Endodermal cell (in vitro differentiated cells): ENCODE results near the gene DIP2B. TPM values are rescaled to one million over a fixed set of nuclear protein-coding genes. Genes with fewer than 3 reads are reported as not detected.

Experiments
- DNase-seq: peaks from one replicate; pipeline ENCODE4 v3.0.0-alpha.2; 2017
- H3K27ac ChIP-seq: 2 replicates; pipeline ENCODE4 v1.5.1; 2013; ENCODE audit warnings: mild to moderate bottlenecking, low read depth, low read length, moderate library complexity
- H3K27me3 ChIP-seq: 2 replicates; pipeline ENCODE4 v1.6.1; 2013; ENCODE audit warnings: mild to moderate bottlenecking, low read length, moderate library complexity; ENCODE audit not compliant: insufficient read depth, control insufficient read depth, poor library complexity, severe bottlenecking
- H3K36me3 ChIP-seq: 2 replicates; pipeline ENCODE4 v1.7.0; 2013; ENCODE audit warnings: mild to moderate bottlenecking, low read length, moderate library complexity; ENCODE audit not compliant: control insufficient read depth, insufficient read depth
- H3K4me1 ChIP-seq: one replicate; pipeline ENCODE4 v1.7.0; 2013; ENCODE audit warnings: low read length; ENCODE audit not compliant: control insufficient read depth, insufficient read depth
- H3K4me3 ChIP-seq: 2 replicates; pipeline ENCODE4 v1.5.1; 2013; ENCODE audit warnings: mild to moderate bottlenecking, low read length, moderate library complexity
- H3K9ac ChIP-seq: 2 replicates; pipeline ENCODE4 v1.6.1; 2013; ENCODE audit warnings: mild to moderate bottlenecking, low read length, moderate library complexity; ENCODE audit not compliant: poor library complexity, severe bottlenecking; ENCODE audit errors: extremely low read depth
- H3K9me3 ChIP-seq: 2 replicates; pipeline ENCODE4 v1.6.1; 2013; ENCODE audit warnings: mild to moderate bottlenecking, low read length, moderate library complexity; ENCODE audit not compliant: control insufficient read depth
- H3K27ac Mint-ChIP-seq: 2 replicates; pipeline ENCODE4 v1.8.0; 2020; ENCODE audit warnings: mixed read lengths
- H3K27me3 Mint-ChIP-seq: 2 replicates; pipeline ENCODE4 v1.8.0; 2021; ENCODE audit warnings: mild to moderate bottlenecking, mixed read lengths; ENCODE audit not compliant: insufficient read depth
- H3K36me3 Mint-ChIP-seq: 2 replicates; pipeline ENCODE4 v1.8.0; 2020; ENCODE audit warnings: low read depth, mixed read lengths
- H3K4me1 Mint-ChIP-seq: 2 replicates; pipeline ENCODE4 v1.8.0; 2020; ENCODE audit warnings: mixed read lengths
- H3K4me3 Mint-ChIP-seq: 2 replicates; pipeline ENCODE4 v1.8.0; 2020; ENCODE audit warnings: mild to moderate bottlenecking, moderate library complexity, mixed read lengths
- H3K9me3 Mint-ChIP-seq: 2 replicates; pipeline ENCODE4 v1.8.0; 2020; ENCODE audit warnings: mild to moderate bottlenecking, mixed read lengths
- CTCF ChIP-seq: fragments of 200-600 bp; sonication (generic); conservative IDR thresholded peaks from 2 replicates; pipeline ENCODE4 v1.5.0; 2021; ENCODE audit warnings: antibody characterized with exemption, mild to moderate bottlenecking
- WGBS, 2 experiments: methylation state at CpG; one replicate each; pipeline versions ENCODE4 v1.1.5 to v1.1.7; 2013; ENCODE audit warnings: missing lambda C conversion rate in 2 of 2, mixed read lengths in 1 of 2; ENCODE audit not compliant: insufficient coverage in 1 of 2, insufficient read length in 1 of 2; 5-methylcytosine and 5-hydroxymethylcytosine counted together
- total RNA-seq, 2 donors: library from RNA; stranded (reverse); fragmentation: NEBNext Ultra II Directional in 1 of 2; extraction: Animal tissue kit (Norgen Biotek cat#: 25700) in 1 of 2; gene quantifications; 2 replicates in 1 of 2; 3 replicates in 1 of 2; pipeline ENCODE4 v1.2.1, GENCODE V29; 2021

The DIP2B gene
- total RNA-seq, 2 donors from 2014 or later: 20.6 to 21.3 TPM

GRCh38 chr12:50638482-50638880 lies 133.7 kb downstream of the DIP2B start:
- no peak overlapping the region for H3K4me3 Mint-ChIP-seq
- Histone ChIP-seq H3K9me3 (no peaks in the 10 kb centered on the region), H3K27ac (no peak overlapping the region), H3K27me3 (no peaks in the 10 kb centered on the region), H3K4me1 (no peaks in the 10 kb centered on the region), H3K9ac (no peak overlapping the region), H3K36me3 (peaks cover 11% of the 10 kb centered on the region), H3K4me3 (no peak overlapping the region)
- no peaks in the 10 kb centered on the region for H3K27me3 Mint-ChIP-seq
- no peak overlapping the region for H3K27ac Mint-ChIP-seq
- DNase-seq: no peak
- peaks cover 11% of the 10 kb centered on the region for H3K36me3 Mint-ChIP-seq
- no peaks in the 10 kb centered on the region for H3K9me3 Mint-ChIP-seq
- H3K4me1 Mint-ChIP-seq: peaks cover 1% of the 10 kb centered on the region
- no peak for TF ChIP-seq CTCF

DNA sequence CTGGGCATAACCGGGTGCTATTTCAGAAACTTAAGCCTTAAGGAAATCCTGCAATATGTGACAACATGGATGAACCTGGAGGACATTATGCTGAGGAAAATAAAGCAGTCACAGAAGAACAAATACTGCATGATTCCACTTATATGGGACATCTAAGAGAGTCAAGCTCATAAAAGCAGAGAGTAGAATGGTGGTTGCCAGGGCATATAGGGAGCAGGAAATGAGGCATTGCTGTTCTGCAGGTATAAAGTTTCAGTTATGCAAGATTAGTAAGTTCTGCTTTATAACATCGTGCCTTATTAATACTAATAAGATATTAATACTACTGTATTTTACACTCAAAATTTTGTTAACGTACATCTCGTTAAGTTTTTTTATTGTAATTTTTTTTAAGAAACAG lies 134.9 kb downstream of the DIP2B start:
- Mint-ChIP-seq H3K27ac (no peak overlapping the region), H3K4me1 (peaks cover 1% of the 10 kb centered on the region), H3K4me3 (no peak overlapping the region), H3K27me3 (no peaks in the 10 kb centered on the region), H3K9me3 (no peaks in the 10 kb centered on the region), H3K36me3 (peaks cover 11% of the 10 kb centered on the region)
- H3K4me1 ChIP-seq: no peaks in the 10 kb centered on the region
- TF ChIP-seq CTCF: no peak
- no peak overlapping the region for H3K27ac ChIP-seq
- H3K36me3 ChIP-seq: peaks cover 21% of the 10 kb centered on the region
- H3K4me3 ChIP-seq: no peak overlapping the region
- no peak for DNase-seq
- no peaks in the 10 kb centered on the region for H3K9me3 ChIP-seq
- H3K9ac ChIP-seq: no peak overlapping the region
- 57 to 100% methylated on average over 1 to 3 of the region's 4 CpGs for WGBS, 2 experiments
- H3K27me3 ChIP-seq: no peaks in the 10 kb centered on the region

DNA sequence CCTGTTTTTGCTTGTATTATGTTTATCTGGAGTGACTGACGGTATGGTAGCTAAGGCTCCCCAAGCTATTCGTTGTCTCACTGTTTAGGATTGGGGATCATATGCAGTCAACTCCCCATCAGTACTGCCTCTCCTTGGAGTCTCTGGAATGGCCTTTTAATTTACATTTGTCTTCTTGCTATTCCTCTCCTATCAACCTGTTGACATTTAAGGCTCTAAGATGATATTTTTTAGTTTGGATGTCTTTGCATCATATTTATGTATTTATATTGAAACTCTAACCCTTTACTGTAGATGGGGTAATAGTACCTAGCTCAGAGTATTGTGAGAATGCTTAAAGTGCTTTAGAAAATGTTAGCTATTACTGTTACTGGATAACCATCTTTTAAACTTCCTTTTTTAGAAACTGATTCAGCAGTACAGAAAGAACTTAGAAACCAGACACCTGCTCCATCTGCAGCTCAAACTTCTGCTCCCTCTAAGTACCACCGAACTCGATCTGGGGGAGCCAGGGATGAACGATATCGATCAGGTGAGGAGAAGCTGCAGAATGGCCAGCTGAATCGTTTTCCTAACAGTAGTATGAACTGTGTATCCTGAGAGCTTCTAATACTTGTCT lies 135.6 kb downstream of the DIP2B start:
- Mint-ChIP-seq H3K36me3 (peaks cover 11% of the 10 kb centered on the region), H3K9me3 (no peaks in the 10 kb centered on the region), H3K4me3 (no peak overlapping the region), H3K4me1 (no peaks in the 10 kb centered on the region), H3K27me3 (no peaks in the 10 kb centered on the region), H3K27ac (no peak overlapping the region)
- no peak for DNase-seq
- H3K27me3 ChIP-seq: no peaks in the 10 kb centered on the region
- no peaks in the 10 kb centered on the region for H3K9me3 ChIP-seq
- H3K27ac ChIP-seq: no peak overlapping the region
- no peak for TF ChIP-seq CTCF
- no peaks in the 10 kb centered on the region for H3K4me1 ChIP-seq
- H3K4me3 ChIP-seq: no peak overlapping the region
- no peak overlapping the region for H3K9ac ChIP-seq
- whole genome bisulfite sequencing, 2 experiments: 86 to 96% methylated on average over 2 to 7 of the region's 7 CpGs
- H3K36me3 ChIP-seq: peaks cover 21% of the 10 kb centered on the region
